ENCODE measurements around the gene MANBA. TPM values are rescaled to one million over a fixed set of nuclear protein-coding genes. Genes with fewer than 3 reads are reported as not detected.
"Not testable (repeated sequence)": the region's sequence is repeated elsewhere in the genome, so short reads cannot be mapped to it uniquely, and the experiment has no call there.

The MANBA gene
- polyA plus RNA-seq, 4 donors: 19.1 to 20.7 (median 19.8) TPM

- no peak for DNase-seq (ENCODE audit: low read depth in 4 of 4, low spot score in 2 of 4)
Observed at GRCh38 chr4:102625232-102625930, 135.4 kb downstream of the MANBA start.

GRCh38 chr4:102624505-102624904 is 136.3 kb downstream of the MANBA start:
- no peak for DNase-seq (ENCODE audit: low read depth in 4 of 4, low spot score in 2 of 4)

DNA sequence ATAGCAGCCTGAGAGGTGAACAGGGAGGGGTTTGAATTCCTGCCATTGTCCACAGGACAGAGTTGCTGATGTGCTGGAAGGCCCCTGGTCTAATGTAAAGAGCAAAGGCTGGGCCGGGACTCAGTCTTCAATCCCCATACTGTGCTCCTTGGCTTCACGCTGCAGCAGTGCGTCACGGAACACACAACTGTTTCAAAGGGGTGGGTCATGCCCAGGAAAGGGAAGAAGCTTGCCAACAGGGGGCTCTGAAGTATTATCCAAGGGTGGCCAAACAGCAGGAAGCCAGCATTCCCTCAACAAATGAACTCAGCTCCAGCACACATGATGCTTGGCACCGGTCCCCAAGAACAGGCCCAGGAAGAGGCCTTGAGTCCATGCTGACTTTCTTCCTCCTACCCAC is 137.1 kb downstream of the MANBA start:
- DNase-seq (ENCODE audit: low read depth in 4 of 4, low spot score in 2 of 4): no peak

- DNase-seq (ENCODE audit: low read depth in 4 of 4, low spot score in 2 of 4): peak in 1 of 4 donors; percentile 34
Observed at GRCh38 chr4:102620697-102621497, 139.9 kb downstream of the MANBA start.

DNA sequence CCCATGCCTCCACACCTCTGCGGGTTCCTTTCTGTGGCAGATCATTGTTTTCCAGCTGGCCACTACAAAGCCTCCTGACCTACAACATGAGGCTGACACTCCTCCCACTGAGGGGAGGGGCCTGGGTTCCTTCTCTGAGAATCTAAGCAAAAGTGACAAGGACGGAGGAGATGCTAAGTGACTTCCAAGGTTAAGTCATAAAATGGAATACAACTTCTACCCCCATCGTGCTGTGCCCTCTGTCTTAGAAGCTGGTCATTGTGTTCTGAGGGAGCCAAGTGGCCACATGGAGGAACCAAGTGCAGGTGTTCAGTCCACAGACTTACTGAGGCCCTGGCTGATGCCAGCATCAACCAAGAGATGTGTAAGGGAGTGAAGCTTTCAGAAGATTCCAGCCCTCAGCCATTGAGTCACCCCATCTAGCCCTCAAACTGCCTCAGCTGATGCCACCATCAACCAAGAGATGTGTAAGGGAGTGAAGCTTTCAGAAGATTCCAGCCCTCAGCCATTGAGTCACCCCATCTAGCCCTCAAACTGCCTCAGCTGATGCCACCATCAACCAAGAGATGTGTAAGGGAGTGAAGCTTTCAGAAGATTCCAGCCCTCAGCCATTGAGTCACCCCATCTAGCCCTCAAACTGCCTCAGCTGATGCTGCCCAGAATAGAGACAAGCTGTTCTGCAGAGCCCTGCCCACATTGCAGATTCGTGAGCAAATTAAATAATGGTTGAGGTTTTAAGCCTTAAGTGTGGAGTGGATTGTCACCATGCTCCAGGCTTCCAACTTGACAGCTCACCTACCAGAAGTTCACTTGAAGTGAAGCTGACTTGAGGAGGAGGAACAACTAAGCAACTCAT is 140.8 kb downstream of the MANBA start:
- DNase-seq (ENCODE audit: low read depth in 4 of 4, low spot score in 2 of 4): not testable (repeated sequence)

GRCh38 chr4:102619021-102619420 is 141.7 kb downstream of the MANBA start:
- not testable (repeated sequence) for DNase-seq (ENCODE audit: low read depth in 4 of 4, low spot score in 2 of 4)

DNA sequence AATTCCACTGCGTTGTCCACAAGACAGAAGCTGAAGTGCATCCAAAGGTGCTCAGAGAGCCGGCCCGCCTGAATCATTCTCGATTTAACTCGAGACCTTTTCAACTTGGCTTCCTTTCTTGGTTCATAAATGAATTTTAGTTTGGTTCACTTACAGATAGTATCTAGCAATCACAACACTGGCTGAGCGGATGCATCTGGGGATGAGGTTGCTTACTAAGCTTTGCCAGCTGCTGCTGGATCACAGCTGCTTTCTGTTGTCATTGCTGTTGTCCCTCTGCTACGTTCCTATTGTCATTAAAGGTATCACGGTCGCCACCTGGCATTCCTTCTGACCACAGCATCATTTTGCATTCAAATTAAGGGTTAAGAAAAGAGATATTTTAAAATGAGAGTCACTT is 144.1 kb downstream of the MANBA start:
- DNase-seq (ENCODE audit: low read depth in 4 of 4, low spot score in 2 of 4): no peak

- DNase-seq (ENCODE audit: low read depth in 4 of 4, low spot score in 2 of 4): no peak
Observed at GRCh38 chr4:102614801-102615200, 146.0 kb downstream of the MANBA start.

DNA sequence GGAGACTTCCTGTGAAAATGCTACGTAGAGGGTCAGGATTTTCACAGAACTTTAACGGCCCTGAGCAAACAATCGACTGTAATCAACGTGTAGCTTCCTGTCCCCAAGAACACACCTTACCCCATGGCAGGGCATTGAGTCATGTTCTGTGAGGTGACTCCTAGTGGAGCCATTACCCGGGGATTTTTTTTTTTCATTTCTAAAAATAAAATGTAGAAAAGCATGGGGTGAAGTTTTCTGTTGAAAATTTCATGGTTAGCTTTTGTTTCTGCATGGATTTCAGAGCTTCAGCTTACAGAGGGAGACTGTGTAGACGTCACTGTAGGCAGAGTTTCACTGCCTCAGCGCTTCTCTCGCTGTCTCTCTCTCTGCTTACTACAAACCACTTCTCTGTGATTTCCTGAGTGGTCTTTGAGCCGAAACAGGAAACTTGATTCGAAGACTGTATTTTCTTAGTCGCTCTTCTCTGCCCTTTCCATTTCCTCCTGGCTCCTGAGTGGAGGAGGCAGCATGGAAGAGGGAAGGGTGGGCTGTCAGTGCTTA is 147.9 kb downstream of the MANBA start:
- no peak for DNase-seq (ENCODE audit: low read depth in 4 of 4, low spot score in 2 of 4)

DNA sequence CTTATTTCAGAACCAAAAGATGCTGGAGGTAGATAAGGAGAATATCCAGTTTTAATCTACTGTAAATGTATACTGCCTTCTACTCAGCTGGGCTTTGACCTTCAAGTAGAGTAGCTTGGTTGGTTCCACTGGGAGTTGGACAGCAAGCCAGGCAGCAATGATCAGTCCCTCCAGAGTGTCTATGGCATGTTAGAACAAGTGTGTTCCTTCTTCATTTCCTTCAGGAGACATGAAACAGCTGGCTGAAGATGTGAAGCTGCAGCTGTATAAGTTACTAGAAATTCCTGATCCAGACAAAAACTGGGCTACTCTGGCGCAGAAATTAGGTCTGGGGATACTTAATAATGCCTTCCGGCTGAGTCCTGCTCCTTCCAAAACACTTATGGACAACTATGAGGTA is 148.6 kb downstream of the MANBA start:
- DNase-seq (ENCODE audit: low read depth in 4 of 4, low spot score in 2 of 4): no peak

DNA sequence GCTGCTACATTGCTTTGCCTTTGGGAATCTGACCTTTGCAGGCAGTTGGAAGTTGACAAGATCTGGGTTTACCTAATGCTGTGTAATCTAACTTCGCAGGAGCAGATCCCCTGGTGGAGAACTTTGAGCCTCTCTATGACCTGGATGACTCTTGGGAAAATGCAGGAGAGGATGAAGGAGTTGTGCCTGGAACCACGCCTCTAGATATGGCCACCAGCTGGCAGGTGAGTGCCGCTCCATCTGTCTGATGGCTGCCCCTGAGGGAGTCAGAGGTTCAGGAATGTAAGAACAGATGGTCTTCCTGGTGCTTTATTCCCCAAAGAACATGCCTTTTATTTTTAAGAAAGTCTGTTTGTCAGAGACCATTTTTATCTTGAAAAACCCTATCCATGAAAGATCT is 150.3 kb downstream of the MANBA start:
- no peak for DNase-seq (ENCODE audit: low read depth in 4 of 4, low spot score in 2 of 4)

GRCh38 chr4:102610007-102610406 is 150.8 kb downstream of the MANBA start:
- no peak for DNase-seq (ENCODE audit: low read depth in 4 of 4, low spot score in 2 of 4)

GRCh38 chr4:102608190-102608589 is 152.6 kb downstream of the MANBA start:
- DNase-seq (ENCODE audit: low read depth in 4 of 4, low spot score in 2 of 4): no peak

- DNase-seq (ENCODE audit: low read depth in 4 of 4, low spot score in 2 of 4): no peak
Observed at GRCh38 chr4:102606846-102607450, 153.8 kb downstream of the MANBA start.

DNA sequence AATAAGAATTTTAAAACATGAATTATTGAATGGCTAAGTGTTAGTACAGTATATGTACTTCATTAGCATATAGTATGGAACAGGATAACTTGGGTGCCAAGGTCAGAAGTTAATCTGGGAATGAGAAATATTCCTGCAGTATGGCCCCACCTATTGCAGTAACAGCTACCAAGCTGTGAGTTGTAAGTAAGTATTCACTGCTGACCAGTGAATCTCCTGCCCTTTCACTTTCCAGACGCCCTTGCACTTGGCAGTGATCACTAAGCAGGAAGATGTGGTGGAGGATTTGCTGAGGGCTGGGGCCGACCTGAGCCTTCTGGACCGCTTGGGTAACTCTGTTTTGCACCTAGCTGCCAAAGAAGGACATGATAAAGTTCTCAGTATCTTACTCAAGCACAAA is 154.5 kb downstream of the MANBA start:
- no peak for DNase-seq (ENCODE audit: low read depth in 4 of 4, low spot score in 2 of 4)

- no peak for DNase-seq (ENCODE audit: low read depth in 4 of 4, low spot score in 2 of 4)
Observed at GRCh38 chr4:102604222-102604940, 156.4 kb downstream of the MANBA start.

DNA sequence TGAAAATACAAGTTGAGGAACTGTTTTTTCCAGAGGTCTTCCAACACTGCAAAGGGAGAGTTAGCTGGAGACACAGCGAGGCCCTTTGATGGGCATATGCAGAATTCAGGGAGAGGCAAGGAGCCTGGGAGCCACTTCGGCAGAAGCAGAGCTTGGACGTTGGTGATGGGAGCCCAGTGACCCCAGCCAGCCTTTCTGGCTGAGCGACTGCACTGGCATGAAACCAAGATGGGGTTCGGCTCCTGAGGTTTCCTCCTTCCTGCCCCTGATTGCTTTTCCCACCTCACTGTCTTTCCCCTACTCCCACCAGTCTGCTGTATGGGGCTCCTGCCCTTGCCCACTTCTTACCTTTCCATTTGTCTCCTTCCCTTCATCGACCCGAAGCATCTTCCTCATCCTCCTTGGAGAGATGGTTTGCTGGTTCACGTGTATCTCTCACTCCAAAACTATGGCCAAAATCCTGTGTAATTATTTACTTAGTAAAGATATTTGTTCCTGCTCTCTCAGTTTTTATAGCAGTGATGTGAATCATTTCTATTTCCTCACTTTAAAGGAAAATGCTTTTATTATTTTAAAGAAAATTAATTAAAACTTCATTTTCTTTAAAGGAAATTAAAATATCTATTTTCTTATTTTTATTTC is 159.1 kb downstream of the MANBA start:
- no peak for DNase-seq (ENCODE audit: low read depth in 4 of 4, low spot score in 2 of 4)

GRCh38 chr4:102600689-102601088 is 160.1 kb downstream of the MANBA start:
- no peak for DNase-seq (ENCODE audit: low read depth in 4 of 4, low spot score in 2 of 4)

DNA sequence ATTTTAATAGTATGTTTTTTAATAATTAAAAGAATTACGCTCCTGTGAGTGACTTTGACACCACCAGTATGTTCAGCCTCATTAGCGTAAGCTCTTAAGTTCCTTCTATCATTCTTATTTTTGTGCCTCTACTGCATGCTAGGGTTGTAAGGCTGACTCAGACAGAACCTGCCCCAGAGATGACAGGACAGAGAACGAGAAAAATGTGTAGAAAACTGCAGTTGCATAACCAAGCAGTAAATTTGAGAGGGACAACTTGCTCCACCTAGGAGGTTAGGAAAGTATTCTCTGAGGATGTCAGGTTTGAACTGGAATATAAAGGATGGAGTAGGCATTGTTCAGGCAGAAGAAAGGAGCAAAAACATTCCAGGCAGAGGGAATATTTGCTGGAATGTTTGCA is 160.9 kb downstream of the MANBA start:
- no peak for DNase-seq (ENCODE audit: low read depth in 4 of 4, low spot score in 2 of 4)
